Upper lobe of left lung (tissue), 4 donors: ENCODE measurements around the gene DUSP15.

Experiments
- EP300 ChIP-seq, 4 donors: sonication (generic); formaldehyde crosslinking; IDR thresholded peaks; one replicate each; pipeline ENCODE4 v1.5.1; 2017; ENCODE audit warnings: antibody characterized with exemption in 4 of 4, control low read depth in 2 of 4
- POLR2A ChIP-seq, 4 donors: fragments of 450-650 bp; IDR thresholded peaks; one replicate each; pipeline ENCODE4 v1.5.1; 2016 to 2017; ENCODE audit warnings: antibody characterized with exemption in 4 of 4, mild to moderate bottlenecking in 2 of 4
- TF ChIP-seq, protein P1 (sequence below), 6 experiments: fragments of 450-650 bp in 4 of 6; fragments of 200-600 bp in 2 of 6; sonication (generic) in 2 of 6; IDR thresholded peaks; one replicate each; pipeline ENCODE4 v1.5.1; 2016 to 2019; ENCODE audit warnings: antibody characterized with exemption in 6 of 6

DNA sequence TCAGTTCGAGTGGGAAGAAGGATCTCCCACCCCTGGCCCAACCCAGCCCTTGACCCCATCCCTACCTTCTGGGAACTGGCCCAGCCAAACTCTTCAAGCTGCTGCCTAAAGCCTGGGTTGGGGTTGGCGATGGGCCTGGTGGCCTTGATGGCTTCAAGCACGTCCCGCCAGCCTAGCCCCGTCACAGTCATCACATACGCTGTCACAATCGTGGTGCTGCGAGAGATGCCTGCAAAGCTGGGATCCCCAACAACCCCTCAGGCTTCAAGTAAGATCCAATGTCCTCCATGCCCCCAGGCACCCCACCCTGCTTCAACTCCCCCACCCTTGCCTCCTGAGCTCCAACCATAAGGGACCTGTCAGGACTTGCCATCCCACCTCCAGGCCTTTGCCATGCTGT is 7.8 kb downstream of the DUSP15 start:
- TF ChIP-seq, protein P1, sequence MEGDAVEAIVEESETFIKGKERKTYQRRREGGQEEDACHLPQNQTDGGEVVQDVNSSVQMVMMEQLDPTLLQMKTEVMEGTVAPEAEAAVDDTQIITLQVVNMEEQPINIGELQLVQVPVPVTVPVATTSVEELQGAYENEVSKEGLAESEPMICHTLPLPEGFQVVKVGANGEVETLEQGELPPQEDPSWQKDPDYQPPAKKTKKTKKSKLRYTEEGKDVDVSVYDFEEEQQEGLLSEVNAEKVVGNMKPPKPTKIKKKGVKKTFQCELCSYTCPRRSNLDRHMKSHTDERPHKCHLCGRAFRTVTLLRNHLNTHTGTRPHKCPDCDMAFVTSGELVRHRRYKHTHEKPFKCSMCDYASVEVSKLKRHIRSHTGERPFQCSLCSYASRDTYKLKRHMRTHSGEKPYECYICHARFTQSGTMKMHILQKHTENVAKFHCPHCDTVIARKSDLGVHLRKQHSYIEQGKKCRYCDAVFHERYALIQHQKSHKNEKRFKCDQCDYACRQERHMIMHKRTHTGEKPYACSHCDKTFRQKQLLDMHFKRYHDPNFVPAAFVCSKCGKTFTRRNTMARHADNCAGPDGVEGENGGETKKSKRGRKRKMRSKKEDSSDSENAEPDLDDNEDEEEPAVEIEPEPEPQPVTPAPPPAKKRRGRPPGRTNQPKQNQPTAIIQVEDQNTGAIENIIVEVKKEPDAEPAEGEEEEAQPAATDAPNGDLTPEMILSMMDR (IDR thresholded peaks at IDR 0.05): no peak
- TF ChIP-seq EP300 (IDR thresholded peaks at IDR 0.05): no peak
- no peak for TF ChIP-seq POLR2A (IDR thresholded peaks at IDR 0.05)
